ENCODE results near the gene CCL14. TPM values are rescaled to one million over a fixed set of nuclear protein-coding genes. Genes with fewer than 3 reads are reported as not detected.
"Not testable (repeated sequence)": the region's sequence is repeated elsewhere in the genome, so short reads cannot be mapped to it uniquely, and the experiment has no call there.

Gene CCL14
- total RNA-seq, 4 donors from 2014 or later, result 3.5 to 28.2 (median 17.3) TPM

DNA sequence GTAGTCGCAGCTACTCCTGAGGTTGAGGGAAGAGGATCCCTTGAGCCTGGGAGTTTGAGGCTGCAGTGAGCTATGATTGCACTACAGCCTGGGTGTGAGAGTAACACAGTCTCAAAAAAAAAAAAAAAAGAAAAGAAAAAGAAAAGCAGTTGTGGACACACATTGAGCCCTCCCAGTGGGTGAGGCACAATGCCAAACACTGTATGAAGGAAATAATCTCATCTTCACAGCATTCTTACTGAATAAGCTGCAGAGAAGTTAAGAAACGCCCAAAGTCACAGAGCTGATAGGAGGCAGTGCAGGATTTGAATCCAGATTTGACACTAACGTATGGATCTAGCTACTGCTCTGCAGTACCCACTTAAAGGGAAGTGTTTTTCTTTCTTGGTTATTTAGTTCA is 37.1 kb downstream of the CCL14 start:
- intact Hi-C loops (cut with DNase I; ENCODE audit: low total_unique reads), result no loop called here
- DNase-seq (ENCODE audit: low spot score in 2 of 2), result no peak
- no peak for TF ChIP-seq POLR2A (IDR thresholded peaks at IDR 0.05)
- no peak for TF ChIP-seq CTCF (IDR thresholded peaks at IDR 0.05)
- 63 to 68% methylated on average over 3 of the region's 3 CpGs for WGBS, 2 donors
- H3K4me3 ChIP-seq (ENCODE audit: low read depth, poor library complexity, severe bottlenecking), result no peak overlapping the region

DNA sequence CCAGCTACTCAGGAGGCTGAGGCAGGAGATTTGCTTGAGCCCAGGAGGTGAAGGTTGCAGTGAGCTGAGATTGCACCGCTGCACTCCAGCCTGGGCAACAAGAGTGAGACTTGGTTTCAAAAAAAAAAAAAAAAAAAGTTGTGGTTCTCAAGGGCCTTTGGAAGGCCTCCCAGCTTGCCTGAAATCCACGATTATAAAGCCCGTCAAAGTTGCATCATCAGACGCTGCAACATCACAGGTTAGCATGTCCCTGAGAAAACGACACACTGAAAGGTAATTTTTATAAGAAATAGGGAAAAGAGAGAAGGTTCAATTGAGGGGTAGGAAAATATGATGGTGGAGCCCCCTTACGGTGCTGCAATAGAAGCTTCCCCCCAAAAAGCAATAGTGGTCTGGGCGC is 38.4 kb downstream of the CCL14 start:
- TF ChIP-seq POLR2A (IDR thresholded peaks at IDR 0.05) (no peak), CTCF (IDR thresholded peaks at IDR 0.05) (no peak)
- 86 to 94% methylated on average over 7 of the region's 7 CpGs for WGBS, 2 donors
- intact Hi-C loops (cut with DNase I; ENCODE audit: low total_unique reads), result no loop called here

GRCh38 chr17:35947156-35947585 is 39.4 kb downstream of the CCL14 start:
- H3K4me3 ChIP-seq (ENCODE audit: low read depth, poor library complexity, severe bottlenecking), result no peak overlapping the region
- intact Hi-C loops (cut with DNase I; ENCODE audit: low total_unique reads), result no loop called here
- TF ChIP-seq CTCF (IDR thresholded peaks at IDR 0.05) (no peak), POLR2A (IDR thresholded peaks at IDR 0.05) (no peak)
- DNase-seq (ENCODE audit: low spot score in 2 of 2), result no peak
- 32% methylated on average over 12 of the region's 12 CpGs for WGBS, 2 donors

More for the DNA sequence above, 38.4 kb downstream of the CCL14 start:
- DNase-seq (ENCODE audit: low spot score in 2 of 2), result no peak
- no peak overlapping the region for H3K4me3 ChIP-seq (ENCODE audit: low read depth, poor library complexity, severe bottlenecking)

DNA sequence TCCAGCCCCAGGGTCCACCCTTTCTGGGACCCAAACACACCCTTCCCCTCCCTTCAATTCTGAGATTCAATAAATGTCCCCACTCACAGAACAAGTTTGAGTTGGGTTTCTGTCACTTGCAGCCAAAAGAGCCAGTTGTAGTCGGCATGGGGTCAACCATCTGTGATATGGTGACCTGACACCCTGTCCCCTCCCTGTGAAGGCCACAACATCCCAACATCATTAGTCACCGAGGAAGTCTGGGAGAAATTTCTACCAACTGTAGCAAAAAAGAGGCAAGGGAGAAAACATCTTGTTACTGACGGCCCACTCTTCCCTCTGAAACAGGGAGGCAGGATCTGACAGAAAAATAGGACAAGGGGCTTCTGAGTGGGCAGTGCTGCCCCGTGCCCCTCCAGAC is 42.4 kb downstream of the CCL14 start:
- intact Hi-C loops (cut with DNase I; ENCODE audit: low total_unique reads), result no loop called here
- 78 to 83% methylated on average over 4 of the region's 4 CpGs for WGBS, 2 donors

DNA sequence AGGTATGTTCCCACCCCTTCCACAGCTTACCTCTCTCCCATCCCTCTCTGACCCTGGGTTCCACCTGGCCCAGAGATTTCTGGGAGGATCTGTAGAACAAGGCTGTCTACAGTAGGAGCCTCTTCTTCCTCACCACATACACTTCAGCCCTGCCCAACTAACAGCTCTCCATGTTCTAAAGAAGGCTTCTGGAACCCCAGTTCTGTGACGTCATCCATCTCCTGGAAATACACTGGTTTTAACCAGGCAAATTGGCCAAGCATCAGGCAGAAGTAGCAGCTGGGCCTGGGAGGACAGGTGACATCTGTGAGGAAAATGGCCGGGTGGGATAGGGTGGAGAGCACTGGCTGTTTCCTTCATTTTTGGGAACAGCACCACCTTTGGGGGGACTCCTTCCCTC is 43.0 kb downstream of the CCL14 start, which contains the start of gene LYZL6:
Gene LYZL6, minus strand, starts transcription at position 177 of the 400 bp plus-strand sequence. CDS start 4,357 bp downstream, outside the sequence.
- TF ChIP-seq POLR2A (IDR thresholded peaks at IDR 0.05) (no peak), CTCF (IDR thresholded peaks at IDR 0.05) (no peak)
- 83 to 85% methylated on average over 2 of the region's 2 CpGs for WGBS, 2 donors
- H3K4me3 ChIP-seq (ENCODE audit: low read depth, poor library complexity, severe bottlenecking), result no peak within 1 kb of the TSS

More for the DNA sequence above, 42.4 kb downstream of the CCL14 start:
- H3K4me3 ChIP-seq (ENCODE audit: low read depth, poor library complexity, severe bottlenecking), result no peak overlapping the region
- DNase-seq (ENCODE audit: low spot score in 2 of 2), result no peak
- TF ChIP-seq POLR2A (IDR thresholded peaks at IDR 0.05) (no peak), CTCF (IDR thresholded peaks at IDR 0.05) (no peak)

DNA sequence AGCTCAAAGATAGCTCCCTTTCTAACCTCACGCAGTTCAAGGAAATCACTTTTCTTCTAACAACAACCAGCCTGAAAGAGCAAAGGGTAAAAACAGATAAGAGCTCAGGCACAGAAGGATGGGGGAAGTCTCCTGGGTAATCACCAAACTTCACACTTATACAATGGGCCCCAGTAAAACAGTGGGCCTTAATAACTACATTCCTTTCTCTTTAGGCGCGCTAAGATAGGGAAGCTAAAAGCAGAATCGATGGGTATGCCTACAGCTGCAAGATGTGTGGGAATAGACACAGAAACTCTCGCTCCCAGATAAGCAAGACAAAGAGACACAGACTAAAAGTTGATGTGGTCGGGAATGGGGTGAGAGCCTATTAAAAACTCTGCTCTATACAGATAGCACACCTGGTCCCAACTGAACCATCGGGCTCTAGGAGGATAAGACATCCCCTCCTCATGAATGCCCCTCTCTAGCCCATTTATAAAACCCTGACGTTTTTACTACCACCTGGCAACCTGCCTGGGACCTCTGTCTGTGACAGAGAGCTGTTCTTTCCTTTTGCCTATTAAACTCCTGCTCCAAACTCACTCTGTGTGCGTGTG is 43.8 kb downstream of the CCL14 start:
- DNase-seq (ENCODE audit: low spot score in 2 of 2), result no peak
- intact Hi-C loops (cut with DNase I; ENCODE audit: low total_unique reads), result no loop called here
- WGBS, 2 donors, result 45 to 62% methylated on average over 9 of the region's 9 CpGs
- H3K4me3 ChIP-seq (ENCODE audit: low read depth, poor library complexity, severe bottlenecking), result no peak overlapping the region
- TF ChIP-seq POLR2A (IDR thresholded peaks at IDR 0.05) (no peak), CTCF (IDR thresholded peaks at IDR 0.05) (no peak)

More for the DNA sequence above, 43.0 kb downstream of the CCL14 start, which contains the start of gene LYZL6:
- DNase-seq (ENCODE audit: low spot score in 2 of 2), result no peak
- intact Hi-C loops (cut with DNase I; ENCODE audit: low total_unique reads), result no loop called here

DNA sequence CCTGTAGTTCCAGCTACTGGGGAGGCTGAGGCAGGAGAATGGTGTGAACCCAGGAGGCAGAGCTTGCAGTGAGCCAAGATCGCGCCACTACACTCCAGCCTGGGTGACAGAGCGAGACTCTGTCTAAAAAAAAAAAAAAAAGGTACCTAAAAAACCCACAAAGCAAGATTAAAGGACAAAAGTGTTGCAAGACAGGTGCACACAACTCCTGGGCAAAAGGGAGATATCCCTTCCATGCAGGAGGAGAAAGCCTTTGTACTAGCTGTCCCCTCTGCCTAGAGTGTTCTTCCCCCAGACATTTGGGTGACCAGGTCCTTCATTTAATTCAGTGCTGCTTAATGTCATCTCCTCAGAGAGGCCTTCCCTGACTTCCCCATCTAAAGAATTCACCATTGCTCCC is 48.0 kb downstream of the CCL14 start:
- intact Hi-C loops (cut with DNase I; ENCODE audit: low total_unique reads); H3K4me3 ChIP-seq (ENCODE audit: low read depth, poor library complexity, severe bottlenecking); DNase-seq (ENCODE audit: low spot score in 2 of 2): not testable (repeated sequence)
- 94 to 100% methylated on average over 3 of the region's 3 CpGs for WGBS, 2 donors

Data from lower leg skin (tissue), 4 donors.